GM21447 (cell line): ENCODE results near the gene CLEC2B.
A peak's percentile ranks its signal among the peaks of the same experiment; 100 is the strongest.

Source experiments
- ATAC-seq: cut with Tn5 transposase; IDR thresholded peaks from one replicate; pipeline ENCODE4 v1.9.1; 2021; ENCODE audit not compliant: unreplicated experiment

The CLEC2B gene

GRCh38 chr12:9870286-9870866 is 1.2 kb upstream of the CLEC2B start:
- no peak for ATAC-seq

- no peak for ATAC-seq
Measured at GRCh38 chr12:9868951-9869306, 225 bp downstream of the CLEC2B start.

- ATAC-seq = no peak
Measured at GRCh38 chr12:9868311-9868801, 798 bp downstream of the CLEC2B start.

- no peak for ATAC-seq
Measured at GRCh38 chr12:9867531-9867930, 1.6 kb downstream of the CLEC2B start.

GRCh38 chr12:9866860-9867269 is 2.3 kb downstream of the CLEC2B start:
- ATAC-seq = no peak

GRCh38 chr12:9864913-9865675 is 4.1 kb downstream of the CLEC2B start:
- ATAC-seq = no peak

GRCh38 chr12:9858135-9858534 is 11.0 kb downstream of the CLEC2B start:
- ATAC-seq = no peak

GRCh38 chr12:9856894-9857293 is 12.3 kb downstream of the CLEC2B start:
- ATAC-seq = no peak

- ATAC-seq = no peak
Measured at GRCh38 chr12:9856151-9856550, 13.0 kb downstream of the CLEC2B start.

GRCh38 chr12:9851927-9852326 is 17.2 kb downstream of the CLEC2B start:
- ATAC-seq = no peak

- no peak for ATAC-seq
Measured at GRCh38 chr12:9851050-9851449, 18.1 kb downstream of the CLEC2B start.

GRCh38 chr12:9848899-9849298 is 20.3 kb downstream of the CLEC2B start:
- no peak for ATAC-seq

GRCh38 chr12:9843407-9843806 is 25.7 kb downstream of the CLEC2B start:
- no peak for ATAC-seq

GRCh38 chr12:9831720-9832119 is 37.4 kb downstream of the CLEC2B start:
- no peak for ATAC-seq

GRCh38 chr12:9829982-9830381 is 39.2 kb downstream of the CLEC2B start:
- no peak for ATAC-seq

GRCh38 chr12:9829483-9829882 is 39.7 kb downstream of the CLEC2B start:
- ATAC-seq = no peak

GRCh38 chr12:9827209-9827888 is 41.8 kb downstream of the CLEC2B start, which contains the start of gene KLRF1:
TSS of gene KLRF1 (plus strand) at chr12:9827481. CDS start at chr12:9827545, 64 bp downstream.
- no peak for ATAC-seq

GRCh38 chr12:9820281-9820930 is 48.7 kb downstream of the CLEC2B start:
- ATAC-seq = no peak

GRCh38 chr12:9813821-9814798 is 55.0 kb downstream of the CLEC2B start:
- ATAC-seq = peak; percentile 88

- no peak for ATAC-seq
Measured at GRCh38 chr12:9811621-9812020, 57.5 kb downstream of the CLEC2B start.
